Gastrocnemius medialis (tissue), 4 donors: ENCODE results near the gene DAPL1. TPM values are rescaled to one million over a fixed set of nuclear protein-coding genes. Genes with fewer than 3 reads are reported as not detected.

ENCODE experiments used
- ATAC-seq, 2 donors: fragments of 150-250 bp; one replicate each; pipeline ENCODE4 v1.9.1; 2016
- DNase-seq, 2 donors: peaks; one replicate each; pipeline ENCODE4 v3.0.0-alpha.2; 2019
- H3K27ac ChIP-seq, 4 donors: fragments of 200-600 bp; sonication (generic); 1 replicate in 1 of 4; 2 replicates in 3 of 4; pipeline ENCODE4 v1.5.1; 2016 to 2018; ENCODE audit warnings: mild to moderate bottlenecking in 2 of 4, moderate library complexity in 1 of 4
- H3K27me3 ChIP-seq, 3 donors: fragments of 200-600 bp; sonication (generic) in 2 of 3; 1 replicate in 1 of 3; 2 replicates in 2 of 3; pipeline versions ENCODE4 v1.5.1 to v1.6.0; 2016 to 2019; ENCODE audit warnings: mild to moderate bottlenecking in 1 of 3, moderate library complexity in 1 of 3
- H3K36me3 ChIP-seq, 2 donors: fragments of 200-600 bp; sonication (generic) in 1 of 2; one replicate each; pipeline ENCODE4 v1.5.1; 2017 to 2018
- H3K4me1 ChIP-seq, 2 donors: fragments of 200-600 bp; sonication (generic) in 1 of 2; one replicate each; pipeline ENCODE4 v1.5.1; 2016 to 2017; ENCODE audit warnings: mild to moderate bottlenecking in 2 of 2
- H3K4me3 ChIP-seq, 4 donors: fragments of 200-600 bp; sonication (generic) in 3 of 4; 1 replicate in 1 of 4; 2 replicates in 3 of 4; pipeline ENCODE4 v1.5.1; 2016 to 2019; ENCODE audit warnings: mild to moderate bottlenecking in 2 of 4
- H3K9me3 ChIP-seq, 3 donors: fragments of 200-600 bp; sonication (generic) in 2 of 3; 1 replicate in 1 of 3; 2 replicates in 2 of 3; pipeline ENCODE4 v1.5.1; 2016 to 2019
- CTCF ChIP-seq, 5 experiments: fragments of 450-650 bp in 3 of 5; fragments of 200-600 bp in 2 of 5; sonication (generic) in 2 of 5; IDR thresholded peaks in 4 of 5; conservative IDR thresholded peaks in 1 of 5; 1 replicate in 4 of 5; 2 replicates in 1 of 5; pipeline ENCODE4 v1.5.1; 2016 to 2019; ENCODE audit warnings: antibody characterized with exemption in 5 of 5, mild to moderate bottlenecking in 3 of 5, moderate library complexity in 3 of 5
- POLR2A ChIP-seq, 2 donors: fragments of 450-650 bp; IDR thresholded peaks; one replicate each; pipeline ENCODE4 v1.6.1; 2017; ENCODE audit warnings: antibody characterized with exemption in 2 of 2, mild to moderate bottlenecking in 2 of 2, moderate library complexity in 2 of 2
- in situ Hi-C, 4 donors: fragments of 200-750 bp; cut with MboI; loops; one replicate each; pipeline versions ENCODE4 v1.15.0 to v1.8.0; 2017; ENCODE audit warnings: low sequenced_read_pairs in 4 of 4
- intact Hi-C: fragments of 100-400 bp; cut with DNase I; formaldehyde crosslinking; loops from one replicate; pipeline ENCODE4 v1.15.1; 2023; ENCODE audit warnings: low total_unique reads
- total RNA-seq, 4 donors: library from RNA; depleted of rRNA; stranded (reverse); fragments of >200 nt; gene quantifications; one replicate each; pipeline versions ENCODE4 v1.1.0 to v1.2.3, GENCODE V29; 2016

The DAPL1 gene
- total RNA-seq, 4 donors from 2014 or later: not detected

GRCh38 chr2:158756976-158757375, 38.1 kb upstream of the DAPL1 start:
- TF ChIP-seq POLR2A (IDR thresholded peaks at IDR 0.05) (no peak), CTCF (IDR thresholded peaks at IDR 0.05 in 4 of 5, conservative IDR thresholded peaks at IDR 0.05 in 1 of 5) (no peak)
- Histone ChIP-seq H3K9me3 (no peaks in the 10 kb centered on the region), H3K4me3 (no peak overlapping the region), H3K27me3 (no peaks in the 10 kb centered on the region), H3K4me1 (peaks cover 4% of the 10 kb centered on the region in 2 donors), H3K27ac (no peak overlapping the region), H3K36me3 (no peaks in the 10 kb centered on the region)
- ATAC-seq (no peak), DNase-seq (no peak)
- in situ Hi-C loops: loop anchor here in 1 of 4 donors (10.0 kb wide), 1 partner anchor 722 kb away; no protein-coding TSS in a partner anchor
- intact Hi-C loops: no loop called here

- Histone ChIP-seq H3K4me1 (no peaks in the 10 kb centered on the region), H3K27me3 (no peaks in the 10 kb centered on the region), H3K4me3 (no peak overlapping the region), H3K36me3 (no peaks in the 10 kb centered on the region), H3K27ac (no peak overlapping the region), H3K9me3 (no peaks in the 10 kb centered on the region)
- ATAC-seq: no peak
- DNase-seq: no peak
- in situ Hi-C loops (no loop called here), intact Hi-C loops (no loop called here)
- no peak for TF ChIP-seq CTCF (IDR thresholded peaks at IDR 0.05 in 4 of 5, conservative IDR thresholded peaks at IDR 0.05 in 1 of 5)
- TF ChIP-seq POLR2A (IDR thresholded peaks at IDR 0.05): no peak
Measured at GRCh38 chr2:158760887-158761286, 34.2 kb upstream of the DAPL1 start.

- intact Hi-C loops: no loop called here
- H3K27me3 ChIP-seq: no peaks in the 10 kb centered on the region
- no peaks in the 10 kb centered on the region for H3K36me3 ChIP-seq
- no peak overlapping the region for H3K27ac ChIP-seq
- ATAC-seq (no peak), DNase-seq (no peak)
- H3K4me3 ChIP-seq: no peak overlapping the region
- H3K4me1 ChIP-seq: no peaks in the 10 kb centered on the region
- H3K9me3 ChIP-seq: no peaks in the 10 kb centered on the region
- TF ChIP-seq CTCF (IDR thresholded peaks at IDR 0.05 in 4 of 5, conservative IDR thresholded peaks at IDR 0.05 in 1 of 5) (no peak), POLR2A (IDR thresholded peaks at IDR 0.05) (no peak)
- in situ Hi-C loops: no loop called here
Measured at GRCh38 chr2:158761621-158762020, 33.5 kb upstream of the DAPL1 start.

DNA sequence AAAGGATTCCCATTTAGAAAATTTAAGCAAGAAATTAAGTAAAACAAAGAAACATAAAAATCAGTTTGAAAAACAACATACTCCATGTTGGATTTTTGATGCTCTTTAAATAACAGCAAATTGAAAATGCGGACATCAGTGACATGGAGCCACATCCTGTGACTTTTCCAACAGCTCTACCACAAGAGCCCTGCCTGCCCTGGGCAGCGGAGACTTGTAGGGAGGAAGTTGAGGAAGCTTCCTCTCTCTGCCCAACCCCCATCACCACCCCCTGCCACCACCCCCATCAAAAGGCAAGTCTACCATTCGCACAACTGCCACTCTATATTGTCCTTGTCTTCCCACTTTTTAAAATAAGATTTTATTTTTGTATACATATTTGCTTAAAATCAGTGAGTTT, 32.8 kb upstream of the DAPL1 start:
- no peak overlapping the region for H3K27ac ChIP-seq
- TF ChIP-seq CTCF (IDR thresholded peaks at IDR 0.05 in 4 of 5, conservative IDR thresholded peaks at IDR 0.05 in 1 of 5) (no peak), POLR2A (IDR thresholded peaks at IDR 0.05) (no peak)
- DNase-seq: no peak
- no peak for ATAC-seq
- no peak overlapping the region for H3K4me3 ChIP-seq
- intact Hi-C loops (no loop called here), in situ Hi-C loops (no loop called here)
- H3K9me3 ChIP-seq: no peaks in the 10 kb centered on the region
- no peaks in the 10 kb centered on the region for H3K4me1 ChIP-seq
- no peaks in the 10 kb centered on the region for H3K27me3 ChIP-seq
- no peaks in the 10 kb centered on the region for H3K36me3 ChIP-seq

DNA sequence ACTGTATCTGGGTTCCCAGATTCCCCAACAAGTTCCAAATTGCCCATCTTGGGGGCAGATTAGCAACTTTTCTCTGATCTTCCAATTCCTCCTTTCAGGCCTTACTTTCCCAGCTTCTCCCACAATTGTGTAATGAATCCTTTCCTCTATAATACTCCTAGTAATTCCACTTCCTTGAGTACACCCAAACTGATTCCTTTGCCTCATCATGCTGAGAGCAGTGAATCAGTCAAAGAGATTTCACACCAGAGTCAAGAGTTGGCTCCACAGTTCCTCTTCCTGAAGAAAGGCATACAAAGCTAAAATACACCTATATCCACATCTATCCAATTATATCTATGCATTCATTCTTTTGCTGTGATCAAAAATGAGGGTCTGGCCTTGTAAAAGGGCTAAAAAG, 28.6 kb upstream of the DAPL1 start:
- Histone ChIP-seq H3K4me1 (no peaks in the 10 kb centered on the region), H3K36me3 (no peaks in the 10 kb centered on the region), H3K4me3 (no peak overlapping the region), H3K27me3 (no peaks in the 10 kb centered on the region), H3K9me3 (peaks cover 0 to 3% (median 0%) of the 10 kb centered on the region in 3 donors), H3K27ac (no peak overlapping the region)
- in situ Hi-C loops (no loop called here), intact Hi-C loops (no loop called here)
- TF ChIP-seq CTCF (IDR thresholded peaks at IDR 0.05 in 4 of 5, conservative IDR thresholded peaks at IDR 0.05 in 1 of 5) (no peak), POLR2A (IDR thresholded peaks at IDR 0.05) (no peak)
- no peak for DNase-seq
- ATAC-seq: no peak
